Ishikawa (cell line): ENCODE data around the gene TRMT10C.

Experiments
- CEBPB ChIP-seq: IDR thresholded peaks from 2 replicates; pipeline ENCODE4 v1.6.1; 2012
- ZBTB7A ChIP-seq: IDR thresholded peaks from 2 replicates; pipeline ENCODE4 v1.6.1; 2012; ENCODE audit warnings: low read depth
- TF ChIP-seq, protein P1 (sequence below): IDR thresholded peaks from 2 replicates; pipeline ENCODE4 v1.6.1; 2012; ENCODE audit warnings: low read depth, mild to moderate bottlenecking
- TF ChIP-seq, protein P2 (sequence below): IDR thresholded peaks from 2 replicates; pipeline ENCODE4 v1.6.1; 2012

DNA sequence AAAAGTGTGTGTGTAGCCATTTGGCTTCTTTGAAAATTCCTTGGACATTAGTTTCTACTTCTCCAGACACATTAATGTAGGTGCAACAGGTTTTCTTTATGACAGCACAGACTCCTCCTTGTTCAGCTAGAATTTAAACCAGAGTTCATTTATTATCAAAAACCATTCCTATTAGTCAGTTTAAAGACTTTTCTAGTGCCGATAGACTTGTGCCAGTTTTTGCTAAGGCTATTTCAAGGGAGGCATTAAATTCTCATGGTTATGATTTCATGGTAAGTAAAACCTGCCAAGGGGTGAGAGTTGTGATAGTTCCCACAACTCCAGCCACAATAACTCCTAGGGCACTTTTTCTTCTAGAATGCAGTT is 28.1 kb upstream of the TRMT10C start:
- TF ChIP-seq CEBPB: no peak
- TF ChIP-seq ZBTB7A: no peak
- TF ChIP-seq, protein P1, sequence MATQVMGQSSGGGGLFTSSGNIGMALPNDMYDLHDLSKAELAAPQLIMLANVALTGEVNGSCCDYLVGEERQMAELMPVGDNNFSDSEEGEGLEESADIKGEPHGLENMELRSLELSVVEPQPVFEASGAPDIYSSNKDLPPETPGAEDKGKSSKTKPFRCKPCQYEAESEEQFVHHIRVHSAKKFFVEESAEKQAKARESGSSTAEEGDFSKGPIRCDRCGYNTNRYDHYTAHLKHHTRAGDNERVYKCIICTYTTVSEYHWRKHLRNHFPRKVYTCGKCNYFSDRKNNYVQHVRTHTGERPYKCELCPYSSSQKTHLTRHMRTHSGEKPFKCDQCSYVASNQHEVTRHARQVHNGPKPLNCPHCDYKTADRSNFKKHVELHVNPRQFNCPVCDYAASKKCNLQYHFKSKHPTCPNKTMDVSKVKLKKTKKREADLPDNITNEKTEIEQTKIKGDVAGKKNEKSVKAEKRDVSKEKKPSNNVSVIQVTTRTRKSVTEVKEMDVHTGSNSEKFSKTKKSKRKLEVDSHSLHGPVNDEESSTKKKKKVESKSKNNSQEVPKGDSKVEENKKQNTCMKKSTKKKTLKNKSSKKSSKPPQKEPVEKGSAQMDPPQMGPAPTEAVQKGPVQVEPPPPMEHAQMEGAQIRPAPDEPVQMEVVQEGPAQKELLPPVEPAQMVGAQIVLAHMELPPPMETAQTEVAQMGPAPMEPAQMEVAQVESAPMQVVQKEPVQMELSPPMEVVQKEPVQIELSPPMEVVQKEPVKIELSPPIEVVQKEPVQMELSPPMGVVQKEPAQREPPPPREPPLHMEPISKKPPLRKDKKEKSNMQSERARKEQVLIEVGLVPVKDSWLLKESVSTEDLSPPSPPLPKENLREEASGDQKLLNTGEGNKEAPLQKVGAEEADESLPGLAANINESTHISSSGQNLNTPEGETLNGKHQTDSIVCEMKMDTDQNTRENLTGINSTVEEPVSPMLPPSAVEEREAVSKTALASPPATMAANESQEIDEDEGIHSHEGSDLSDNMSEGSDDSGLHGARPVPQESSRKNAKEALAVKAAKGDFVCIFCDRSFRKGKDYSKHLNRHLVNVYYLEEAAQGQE: no peak
- TF ChIP-seq, protein P2, sequence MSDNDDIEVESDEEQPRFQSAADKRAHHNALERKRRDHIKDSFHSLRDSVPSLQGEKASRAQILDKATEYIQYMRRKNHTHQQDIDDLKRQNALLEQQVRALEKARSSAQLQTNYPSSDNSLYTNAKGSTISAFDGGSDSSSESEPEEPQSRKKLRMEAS: no peak
